H1 (cell line): ENCODE measurements around the gene IL3. TPM values are rescaled to one million over a fixed set of nuclear protein-coding genes. Genes with fewer than 3 reads are reported as not detected.

Experiments
- CHD7 ChIP-seq: fragments of 300-600 bp; sonication (generic); IDR thresholded peaks from 2 replicates; pipeline ENCODE4 v1.7.1; 2012; ENCODE audit warnings: low read length, moderate library complexity, mild to moderate bottlenecking, inconsistent platforms; ENCODE audit not compliant: insufficient replicate concordance
- CTCF ChIP-seq, 3 experiments: IDR thresholded peaks; 1 replicate in 2 of 3; 2 replicates in 1 of 3; pipeline versions ENCODE4 v1.5.1 to v1.6.1; 2011; ENCODE audit warnings: low read length in 3 of 3, mild to moderate bottlenecking in 3 of 3, inconsistent platforms in 2 of 3, low read depth in 1 of 3, moderate library complexity in 1 of 3; ENCODE audit not compliant: insufficient read depth in 1 of 3; ENCODE audit errors: control extremely low read depth in 1 of 3
- JUN ChIP-seq: IDR thresholded peaks from 2 replicates; pipeline ENCODE4 v1.6.1; 2011; ENCODE audit warnings: low read depth, mild to moderate bottlenecking, improper control_type of control experiment, low read length
- NRF1 ChIP-seq: IDR thresholded peaks from 2 replicates; pipeline ENCODE4 v1.6.1; 2011; ENCODE audit warnings: mild to moderate bottlenecking, low read depth, low read length, improper control_type of control experiment
- RFX5 ChIP-seq: IDR thresholded peaks from 2 replicates; pipeline ENCODE4 v1.6.1; 2011; ENCODE audit warnings: low read depth, low read length, improper control_type of control experiment, borderline replicate concordance
- SIRT6 ChIP-seq: IDR thresholded peaks from one replicate; pipeline ENCODE4 v1.7.1; 2012; ENCODE audit warnings: low read length, inconsistent platforms
- SP2 ChIP-seq: IDR thresholded peaks from 2 replicates; pipeline ENCODE4 v1.6.1; 2012; ENCODE audit warnings: mild to moderate bottlenecking, low read length, inconsistent platforms
- TAF1 ChIP-seq: IDR thresholded peaks from 2 replicates; pipeline ENCODE4 v1.6.1; 2011; ENCODE audit warnings: mild to moderate bottlenecking, low read depth, low read length
- USF2 ChIP-seq: IDR thresholded peaks from 2 replicates; pipeline ENCODE4 v1.6.1; 2011; ENCODE audit warnings: low read length, improper control_type of control experiment
- polyA plus RNA-seq, 7 experiments: library from polyadenylated mRNA; depleted of rRNA in 3 of 7; stranded (reverse) in 5 of 7; unstranded in 2 of 7; fragments of >200 nt in 5 of 7; fragments of 200-250 nt in 2 of 7; gene quantifications; 1 replicate in 5 of 7; 2 replicates in 1 of 7; 4 replicates in 1 of 7; pipeline versions ENCODE4 v1.2.1 to v1.2.3, GENCODE V29; 2011 to 2013; ENCODE audit warnings: missing spikeins in 2 of 7, mixed read lengths in 2 of 7
- total RNA-seq: library from RNA; stranded (reverse); fragmentation: NEBNext Ultra II Directional; extraction: Animal tissue kit (Norgen Biotek cat#: 25700); gene quantifications from 2 replicates; pipeline ENCODE4 v1.2.1, GENCODE V29; 2021

Gene IL3
- total and polyA plus RNA-seq, 2 of the 8 experiments (the other 6 are each of a cell fraction or from before 2014, with no cell fraction given), result not detected

- no peak for TF ChIP-seq CHD7
- no peak for TF ChIP-seq CTCF (IDR thresholded peaks at IDR 0.05; ENCODE audit: control extremely low read depth in 1 of 3, insufficient read depth in 1 of 3, low read depth in 1 of 3, low read length in 3 of 3)
- TF ChIP-seq SP2, result no peak
- TF ChIP-seq NRF1, result no peak
- TF ChIP-seq USF2, result no peak
- no peak for TF ChIP-seq JUN
- no peak for TF ChIP-seq SIRT6
- TF ChIP-seq TAF1, result no peak
- no peak for TF ChIP-seq RFX5
Measured at GRCh38 chr5:132110930-132111329, 50.5 kb downstream of the IL3 start (continued).
